Adrenal gland (tissue), 12 donors: ENCODE results near the gene COX19. TPM values are rescaled to one million over a fixed set of nuclear protein-coding genes. Genes with fewer than 3 reads are reported as not detected.

Source experiments
- DNase-seq, 7 donors: peaks; one replicate each; pipeline ENCODE4 v3.0.0-alpha.2; 2019 to 2020
- H3K27ac ChIP-seq, 5 donors: fragments of 200-600 bp; sonication (generic) in 4 of 5; 1 replicate in 3 of 5; 2 replicates in 2 of 5; pipeline versions ENCODE4 v1.5.1 to v1.8.0; 2016 to 2020; ENCODE audit warnings: mild to moderate bottlenecking in 1 of 5
- H3K27me3 ChIP-seq: fragments of 200-600 bp; 2 replicates; pipeline ENCODE4 v1.8.0; 2021
- H3K36me3 ChIP-seq, 2 donors: fragments of 200-600 bp; replicated peaks in 1 of 2; 1 replicate in 1 of 2; 2 replicates in 1 of 2; pipeline versions ENCODE4 v1.5.1 to v1.8.0; 2018 to 2022
- H3K4me1 ChIP-seq, 2 donors: fragments of 200-600 bp; replicated peaks in 1 of 2; 1 replicate in 1 of 2; 2 replicates in 1 of 2; pipeline versions ENCODE4 v1.5.1 to v1.8.0; 2018 to 2021
- H3K4me3 ChIP-seq, 4 donors: fragments of 200-600 bp; sonication (generic) in 3 of 4; one replicate each; pipeline ENCODE4 v1.5.1; 2016 to 2018
- H3K9me3 ChIP-seq, 3 donors: fragments of 200-600 bp; sonication (generic) in 1 of 3; replicated peaks in 1 of 3; 1 replicate in 2 of 3; 2 replicates in 1 of 3; pipeline versions ENCODE4 v1.5.1 to v1.8.0; 2016 to 2021
- POLR2A ChIP-seq, 2 donors: fragments of 450-650 bp; IDR thresholded peaks; one replicate each; pipeline ENCODE4 v1.6.1; 2017; ENCODE audit warnings: antibody characterized with exemption in 2 of 2, mild to moderate bottlenecking in 2 of 2, moderate library complexity in 1 of 2
- WGBS, 4 donors: extraction: QIAGEN DNeasy Blood & Tissue Kit in 2 of 4; methylation state at CpG; one replicate each; pipeline versions ENCODE4 v1.1.5 to v1.1.7; 2013 to 2017; 5-methylcytosine and 5-hydroxymethylcytosine counted together
- intact Hi-C, 2 donors: fragments of 100-400 bp; cut with DNase I; formaldehyde crosslinking; loops; one replicate each; pipeline versions ENCODE4 v1.14.1 to v1.15.0; 2022 to 2023
- polyA plus RNA-seq, 3 donors: library from polyadenylated mRNA; stranded (reverse); fragments of 200-250 nt in 2 of 3; fragments of 350-450 nt in 1 of 3; fragmentation: Illumina TruSeq in 1 of 3; extraction: RNeasy Lipid Tissue Mini Kit (QIAGEN cat#74804) in 1 of 3; gene quantifications; one replicate each; pipeline ENCODE4 v1.2.3, GENCODE V29; 2013 to 2014
- total RNA-seq, 9 donors: library from RNA; depleted of rRNA in 4 of 9; stranded (reverse); fragments of >200 nt in 4 of 9; fragments of 120-200 nt in 1 of 9; fragmentation: NEBNext Ultra II Directional in 1 of 9; extraction: Animal tissue kit (Norgen Biotek cat#: 25700) in 1 of 9; gene quantifications; one replicate each; pipeline versions ENCODE4 v1.1.0 to v1.2.4, GENCODE V29; 2013 to 2023
- TF ChIP-seq, protein P1 (sequence below), 6 experiments: fragments of 450-650 bp in 4 of 6; fragments of 200-600 bp in 2 of 6; sonication (generic) in 1 of 6; IDR thresholded peaks; 1 replicate in 5 of 6; 2 replicates in 1 of 6; pipeline versions ENCODE4 v1.5.1 to v1.8.0; 2016 to 2021; ENCODE audit warnings: antibody characterized with exemption in 6 of 6, mild to moderate bottlenecking in 2 of 6, moderate library complexity in 1 of 6
- donor health status: healthy with polysubstance abuse.
- donor health status: Bipolar disorder and iron deficiency.
- donor health status: DM: yes; HTN: yes; CAD: no.
- donor health status: DM: no; HTN: no; CAD: no.
- donor health status: DM: no; HTN: no; CAD: no.
- donor health status: DM: yes; HTN: yes; CAD: no.

Gene COX19
- total and polyA plus RNA-seq, 12 donors = 9.1 to 32.4 (median 18.9) TPM

DNA sequence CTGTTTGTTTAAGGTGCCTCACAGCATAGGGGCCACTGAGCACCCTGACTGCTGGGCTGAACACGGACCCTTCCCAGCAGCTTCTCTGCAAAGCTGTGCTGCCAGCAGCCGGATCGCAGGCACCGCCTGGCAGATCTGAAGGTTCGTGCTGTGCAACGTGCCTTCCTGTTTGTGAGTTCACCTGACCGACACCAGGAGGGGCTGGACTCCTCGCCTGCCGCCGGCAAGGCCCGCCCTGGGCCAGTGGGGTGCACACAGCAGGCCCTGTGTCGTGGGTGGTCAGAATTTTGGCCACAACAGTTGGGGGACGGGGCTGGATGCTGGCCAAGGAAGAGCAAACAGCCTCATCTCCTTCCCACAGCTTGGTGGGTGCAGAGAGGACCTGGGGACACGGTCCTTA is 20.2 kb upstream of the COX19 start:
- DNase-seq = no peak
- intact Hi-C loops = loop anchor here (2.0 to 10.0 kb wide), 2 partner anchors 69 to 179 kb away; no protein-coding TSS in a partner anchor
- H3K27me3 ChIP-seq = no peaks in the 10 kb centered on the region
- no peaks in the 10 kb centered on the region for H3K9me3 ChIP-seq
- H3K4me1 ChIP-seq = peaks cover 0 to 6% of the 10 kb centered on the region in 2 donors
- no peak for TF ChIP-seq POLR2A (IDR thresholded peaks at IDR 0.05)
- TF ChIP-seq, protein P1, sequence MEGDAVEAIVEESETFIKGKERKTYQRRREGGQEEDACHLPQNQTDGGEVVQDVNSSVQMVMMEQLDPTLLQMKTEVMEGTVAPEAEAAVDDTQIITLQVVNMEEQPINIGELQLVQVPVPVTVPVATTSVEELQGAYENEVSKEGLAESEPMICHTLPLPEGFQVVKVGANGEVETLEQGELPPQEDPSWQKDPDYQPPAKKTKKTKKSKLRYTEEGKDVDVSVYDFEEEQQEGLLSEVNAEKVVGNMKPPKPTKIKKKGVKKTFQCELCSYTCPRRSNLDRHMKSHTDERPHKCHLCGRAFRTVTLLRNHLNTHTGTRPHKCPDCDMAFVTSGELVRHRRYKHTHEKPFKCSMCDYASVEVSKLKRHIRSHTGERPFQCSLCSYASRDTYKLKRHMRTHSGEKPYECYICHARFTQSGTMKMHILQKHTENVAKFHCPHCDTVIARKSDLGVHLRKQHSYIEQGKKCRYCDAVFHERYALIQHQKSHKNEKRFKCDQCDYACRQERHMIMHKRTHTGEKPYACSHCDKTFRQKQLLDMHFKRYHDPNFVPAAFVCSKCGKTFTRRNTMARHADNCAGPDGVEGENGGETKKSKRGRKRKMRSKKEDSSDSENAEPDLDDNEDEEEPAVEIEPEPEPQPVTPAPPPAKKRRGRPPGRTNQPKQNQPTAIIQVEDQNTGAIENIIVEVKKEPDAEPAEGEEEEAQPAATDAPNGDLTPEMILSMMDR (IDR thresholded peaks at IDR 0.05) = no peak
- H3K4me3 ChIP-seq = no peak overlapping the region
- peaks cover 0 to 3% of the 10 kb centered on the region in 2 donors for H3K36me3 ChIP-seq
- H3K27ac ChIP-seq = no peak overlapping the region
- 87 to 93% (median 91%) methylated on average over 4 to 14 of the region's 14 CpGs; no CpG with 5 or more reads in 1 of the 4 donors for WGBS, 4 donors

GRCh38 chr7:994592-995308 is 19.4 kb upstream of the COX19 start:
- WGBS, 4 donors = 69 to 75% (median 73%) methylated on average over 11 to 28 of the region's 28 CpGs
- intact Hi-C loops = loop anchor here (2.0 to 10.0 kb wide), 3 partner anchors 70 to 180 kb away; no protein-coding TSS in a partner anchor
- Histone ChIP-seq H3K4me3 (no peak overlapping the region), H3K27ac (no peak overlapping the region), H3K9me3 (no peaks in the 10 kb centered on the region), H3K36me3 (peaks cover 0 to 3% of the 10 kb centered on the region in 2 donors), H3K4me1 (peaks cover 0 to 6% of the 10 kb centered on the region in 2 donors), H3K27me3 (no peaks in the 10 kb centered on the region)
- no peak for DNase-seq
- TF ChIP-seq, protein P1 (IDR thresholded peaks at IDR 0.05) = no peak
- no peak for TF ChIP-seq POLR2A (IDR thresholded peaks at IDR 0.05)

- Histone ChIP-seq H3K4me3 (no peak overlapping the region), H3K9me3 (no peaks in the 10 kb centered on the region)
These were observed 17.6 kb upstream of the COX19 start for GRCh38 chr7:992709-993607.

More at GRCh38 chr7:992709-993607, 17.6 kb upstream of the COX19 start:
- Histone ChIP-seq H3K4me1 (peaks cover 7 to 14% of the 10 kb centered on the region in 2 donors), H3K27ac (no peak overlapping the region), H3K27me3 (no peaks in the 10 kb centered on the region), H3K36me3 (peaks cover 0 to 3% of the 10 kb centered on the region in 2 donors)
- WGBS, 4 donors = 6 to 40% (median 21%) methylated on average over 13 to 34 of the region's 34 CpGs
- TF ChIP-seq, protein P1 (IDR thresholded peaks at IDR 0.05) = peak; percentile 96 to 100 (median 100)
- peak in 1 of 2 donors; percentile 24 for TF ChIP-seq POLR2A (IDR thresholded peaks at IDR 0.05)
- intact Hi-C loops = loop anchor here in 1 of 2 donors (5.0 to 10.0 kb wide), 2 partner anchors 149 to 182 kb away; no protein-coding TSS in a partner anchor
- peak; percentile 97 to 99 (median 98) for DNase-seq
